ENCODE data around the gene ATOH7. TPM values are rescaled to one million over a fixed set of nuclear protein-coding genes. Genes with fewer than 3 reads are reported as not detected.

ATOH7 gene
- total and polyA plus RNA-seq, 9 of the 15 experiments (the other 6 are each of a cell fraction or from before 2014, with no cell fraction given): not detected

DNA sequence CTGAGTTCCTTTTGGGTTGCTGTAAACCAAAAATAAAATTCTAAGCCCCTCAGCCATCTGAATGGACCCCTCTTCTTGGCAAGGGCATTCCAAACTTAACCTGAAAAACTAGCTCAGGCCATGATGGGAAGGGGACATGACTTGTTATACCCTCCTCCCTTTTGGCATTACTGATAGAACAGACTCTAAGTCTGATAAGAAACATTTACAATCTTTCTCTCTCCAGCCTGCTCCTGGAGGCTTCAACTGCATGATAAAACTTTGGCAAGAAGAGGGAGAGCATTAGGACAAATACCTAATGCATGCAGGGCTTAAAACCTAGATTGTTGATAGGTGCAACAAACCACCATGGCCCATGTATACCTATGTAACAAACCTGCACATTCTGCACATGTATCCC lies 40.9 kb upstream of the ATOH7 start (continued):
- TF ChIP-seq, protein P1, sequence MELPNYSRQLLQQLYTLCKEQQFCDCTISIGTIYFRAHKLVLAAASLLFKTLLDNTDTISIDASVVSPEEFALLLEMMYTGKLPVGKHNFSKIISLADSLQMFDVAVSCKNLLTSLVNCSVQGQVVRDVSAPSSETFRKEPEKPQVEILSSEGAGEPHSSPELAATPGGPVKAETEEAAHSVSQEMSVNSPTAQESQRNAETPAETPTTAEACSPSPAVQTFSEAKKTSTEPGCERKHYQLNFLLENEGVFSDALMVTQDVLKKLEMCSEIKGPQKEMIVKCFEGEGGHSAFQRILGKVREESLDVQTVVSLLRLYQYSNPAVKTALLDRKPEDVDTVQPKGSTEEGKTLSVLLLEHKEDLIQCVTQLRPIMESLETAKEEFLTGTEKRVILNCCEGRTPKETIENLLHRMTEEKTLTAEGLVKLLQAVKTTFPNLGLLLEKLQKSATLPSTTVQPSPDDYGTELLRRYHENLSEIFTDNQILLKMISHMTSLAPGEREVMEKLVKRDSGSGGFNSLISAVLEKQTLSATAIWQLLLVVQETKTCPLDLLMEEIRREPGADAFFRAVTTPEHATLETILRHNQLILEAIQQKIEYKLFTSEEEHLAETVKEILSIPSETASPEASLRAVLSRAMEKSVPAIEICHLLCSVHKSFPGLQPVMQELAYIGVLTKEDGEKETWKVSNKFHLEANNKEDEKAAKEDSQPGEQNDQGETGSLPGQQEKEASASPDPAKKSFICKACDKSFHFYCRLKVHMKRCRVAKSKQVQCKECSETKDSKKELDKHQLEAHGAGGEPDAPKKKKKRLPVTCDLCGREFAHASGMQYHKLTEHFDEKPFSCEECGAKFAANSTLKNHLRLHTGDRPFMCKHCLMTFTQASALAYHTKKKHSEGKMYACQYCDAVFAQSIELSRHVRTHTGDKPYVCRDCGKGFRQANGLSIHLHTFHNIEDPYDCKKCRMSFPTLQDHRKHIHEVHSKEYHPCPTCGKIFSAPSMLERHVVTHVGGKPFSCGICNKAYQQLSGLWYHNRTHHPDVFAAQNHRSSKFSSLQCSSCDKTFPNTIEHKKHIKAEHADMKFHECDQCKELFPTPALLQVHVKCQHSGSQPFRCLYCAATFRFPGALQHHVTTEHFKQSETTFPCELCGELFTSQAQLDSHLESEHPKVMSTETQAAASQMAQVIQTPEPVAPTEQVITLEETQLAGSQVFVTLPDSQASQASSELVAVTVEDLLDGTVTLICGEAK (IDR thresholded peaks at IDR 0.05): no peak
- TF ChIP-seq, protein P1 (CRISPR knock-in tag; IDR thresholded peaks at IDR 0.05): no peak
- TF ChIP-seq DPF2 (IDR thresholded peaks at IDR 0.05) (peak; percentile 77), PML (IDR thresholded peaks at IDR 0.05; ENCODE audit: low read length) (peak; percentile 80), SMARCA4 (IDR thresholded peaks at IDR 0.05) (peak; percentile 74), EHMT2 (IDR thresholded peaks at IDR 0.05) (no peak), ZNF324 (CRISPR knock-in tag; IDR thresholded peaks at IDR 0.05) (no peak), CBFA2T3 (IDR thresholded peaks at IDR 0.05) (peak; percentile 94), SP1 (CRISPR knock-in tag; IDR thresholded peaks at IDR 0.05) (no peak), SMARCE1 (IDR thresholded peaks at IDR 0.05) (peak; percentile 11; the same call in 1 of the 2 replicates)
- TF ChIP-seq, protein P2, sequence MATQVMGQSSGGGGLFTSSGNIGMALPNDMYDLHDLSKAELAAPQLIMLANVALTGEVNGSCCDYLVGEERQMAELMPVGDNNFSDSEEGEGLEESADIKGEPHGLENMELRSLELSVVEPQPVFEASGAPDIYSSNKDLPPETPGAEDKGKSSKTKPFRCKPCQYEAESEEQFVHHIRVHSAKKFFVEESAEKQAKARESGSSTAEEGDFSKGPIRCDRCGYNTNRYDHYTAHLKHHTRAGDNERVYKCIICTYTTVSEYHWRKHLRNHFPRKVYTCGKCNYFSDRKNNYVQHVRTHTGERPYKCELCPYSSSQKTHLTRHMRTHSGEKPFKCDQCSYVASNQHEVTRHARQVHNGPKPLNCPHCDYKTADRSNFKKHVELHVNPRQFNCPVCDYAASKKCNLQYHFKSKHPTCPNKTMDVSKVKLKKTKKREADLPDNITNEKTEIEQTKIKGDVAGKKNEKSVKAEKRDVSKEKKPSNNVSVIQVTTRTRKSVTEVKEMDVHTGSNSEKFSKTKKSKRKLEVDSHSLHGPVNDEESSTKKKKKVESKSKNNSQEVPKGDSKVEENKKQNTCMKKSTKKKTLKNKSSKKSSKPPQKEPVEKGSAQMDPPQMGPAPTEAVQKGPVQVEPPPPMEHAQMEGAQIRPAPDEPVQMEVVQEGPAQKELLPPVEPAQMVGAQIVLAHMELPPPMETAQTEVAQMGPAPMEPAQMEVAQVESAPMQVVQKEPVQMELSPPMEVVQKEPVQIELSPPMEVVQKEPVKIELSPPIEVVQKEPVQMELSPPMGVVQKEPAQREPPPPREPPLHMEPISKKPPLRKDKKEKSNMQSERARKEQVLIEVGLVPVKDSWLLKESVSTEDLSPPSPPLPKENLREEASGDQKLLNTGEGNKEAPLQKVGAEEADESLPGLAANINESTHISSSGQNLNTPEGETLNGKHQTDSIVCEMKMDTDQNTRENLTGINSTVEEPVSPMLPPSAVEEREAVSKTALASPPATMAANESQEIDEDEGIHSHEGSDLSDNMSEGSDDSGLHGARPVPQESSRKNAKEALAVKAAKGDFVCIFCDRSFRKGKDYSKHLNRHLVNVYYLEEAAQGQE (IDR thresholded peaks at IDR 0.05; ENCODE audit: borderline replicate concordance): no peak
- TF ChIP-seq, protein P2 (CRISPR knock-in tag; IDR thresholded peaks at IDR 0.05; ENCODE audit: low read depth): no peak

All from K562 (cell line).